ENCODE results near the gene COL15A1.

The COL15A1 gene

DNA sequence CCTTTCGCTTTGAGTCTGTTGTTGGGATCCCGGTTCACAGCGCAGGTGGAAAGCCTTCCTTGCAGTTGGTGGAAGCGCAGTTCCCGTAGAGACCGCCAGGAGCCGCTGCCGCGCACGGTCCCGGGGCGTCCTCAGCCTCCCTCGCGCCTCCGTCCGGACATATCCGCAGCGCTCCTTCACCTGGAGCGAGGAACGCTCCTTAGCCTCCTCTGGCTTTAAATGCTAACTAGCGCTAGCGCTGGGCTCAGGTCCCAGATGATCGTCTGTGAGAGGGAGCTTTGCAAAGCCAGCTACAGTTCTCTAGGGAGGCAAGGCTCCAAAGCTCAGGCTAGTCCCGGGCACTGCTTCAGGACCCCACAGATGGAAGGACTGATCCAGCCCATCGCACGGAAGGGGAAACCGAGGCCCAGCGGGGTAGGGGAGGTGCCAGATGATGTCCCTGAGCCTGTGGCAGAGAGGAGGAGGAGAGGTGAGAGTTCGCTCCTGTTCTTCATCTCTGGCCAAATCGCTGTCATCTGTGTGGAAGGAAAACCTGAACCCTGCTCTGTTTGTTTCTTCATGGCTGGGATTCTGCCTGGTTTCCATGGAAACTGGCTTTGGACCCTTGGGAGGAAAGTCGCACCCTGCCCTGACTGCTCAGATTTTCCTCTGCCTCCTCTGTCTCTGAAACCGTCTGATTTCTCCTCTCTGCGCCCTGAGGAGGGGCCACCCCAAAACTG, 31.4 kb downstream of the COL15A1 start:
- Mint-ChIP-seq H3K27me3 (ENCODE audit: low read depth, poor library complexity) (peaks cover 40% of the 10 kb centered on the region), H3K4me1 (peaks cover 5% of the 10 kb centered on the region), H3K9me3 (no peaks in the 10 kb centered on the region), H3K36me3 (ENCODE audit: low read depth) (no peaks in the 10 kb centered on the region), H3K27ac (no peak overlapping the region), H3K4me3 (peak overlapping the region; percentile 43)
- peak; percentile 98 for TF ChIP-seq CTCF (IDR thresholded peaks at IDR 0.05)
- peak; percentile 94 for DNase-seq

DNA sequence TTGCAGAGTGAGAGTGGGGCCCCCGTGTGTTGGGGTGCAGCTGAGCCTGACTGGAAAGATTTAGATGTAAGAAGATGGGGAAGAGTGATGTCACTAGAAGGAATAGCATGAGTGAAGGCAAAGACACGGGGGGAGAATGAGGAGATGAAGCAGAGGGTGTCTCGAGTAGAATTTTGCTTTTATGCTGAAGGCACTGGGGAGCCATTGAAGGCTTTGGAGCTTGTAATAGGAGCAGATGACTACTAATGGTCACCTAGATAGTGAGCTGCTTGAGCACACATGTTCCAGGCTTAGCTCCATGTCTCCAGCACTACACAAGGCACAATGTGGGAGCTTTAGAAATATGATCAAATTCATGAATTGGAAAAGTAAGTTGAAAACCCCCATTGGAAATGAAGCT, 32.1 kb downstream of the COL15A1 start:
- Mint-ChIP-seq H3K4me3 (no peak overlapping the region), H3K4me1 (peaks cover 5% of the 10 kb centered on the region), H3K9me3 (no peaks in the 10 kb centered on the region), H3K36me3 (ENCODE audit: low read depth) (no peaks in the 10 kb centered on the region), H3K27ac (no peak overlapping the region), H3K27me3 (ENCODE audit: low read depth, poor library complexity) (peaks cover 40% of the 10 kb centered on the region)
- DNase-seq: no peak
- TF ChIP-seq CTCF (IDR thresholded peaks at IDR 0.05): no peak

DNA sequence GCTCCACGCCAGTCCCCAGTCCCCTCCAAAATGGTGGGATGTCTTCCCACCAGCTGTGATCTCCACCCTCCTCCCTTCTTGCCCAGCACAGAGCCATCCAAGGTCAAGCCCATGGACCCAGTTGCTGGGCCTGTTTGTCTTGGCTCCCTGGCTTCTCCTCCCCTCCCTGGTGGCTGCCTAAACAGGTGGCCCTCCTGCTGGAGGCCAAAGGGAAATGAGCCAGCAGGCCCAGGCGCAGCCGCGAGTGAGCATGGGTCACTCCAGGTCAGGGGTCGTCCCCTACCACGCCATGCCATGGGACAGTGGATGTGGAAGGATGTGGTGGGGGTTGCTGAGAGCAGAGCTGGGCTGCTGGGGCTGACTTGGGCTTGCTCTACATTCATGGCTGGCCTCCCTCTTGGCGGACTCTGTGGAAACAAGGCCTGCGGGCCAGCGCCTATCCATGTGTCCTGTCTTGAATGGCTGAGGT, 33.6 kb downstream of the COL15A1 start:
- H3K36me3 Mint-ChIP-seq (ENCODE audit: low read depth): no peaks in the 10 kb centered on the region
- no peak for TF ChIP-seq CTCF (IDR thresholded peaks at IDR 0.05)
- no peak overlapping the region for H3K27ac Mint-ChIP-seq
- H3K4me1 Mint-ChIP-seq: peaks cover 5% of the 10 kb centered on the region
- peaks cover 37% of the 10 kb centered on the region for H3K27me3 Mint-ChIP-seq (ENCODE audit: low read depth, poor library complexity)
- no peak for DNase-seq
- H3K9me3 Mint-ChIP-seq: no peaks in the 10 kb centered on the region
- no peak overlapping the region for H3K4me3 Mint-ChIP-seq

DNA sequence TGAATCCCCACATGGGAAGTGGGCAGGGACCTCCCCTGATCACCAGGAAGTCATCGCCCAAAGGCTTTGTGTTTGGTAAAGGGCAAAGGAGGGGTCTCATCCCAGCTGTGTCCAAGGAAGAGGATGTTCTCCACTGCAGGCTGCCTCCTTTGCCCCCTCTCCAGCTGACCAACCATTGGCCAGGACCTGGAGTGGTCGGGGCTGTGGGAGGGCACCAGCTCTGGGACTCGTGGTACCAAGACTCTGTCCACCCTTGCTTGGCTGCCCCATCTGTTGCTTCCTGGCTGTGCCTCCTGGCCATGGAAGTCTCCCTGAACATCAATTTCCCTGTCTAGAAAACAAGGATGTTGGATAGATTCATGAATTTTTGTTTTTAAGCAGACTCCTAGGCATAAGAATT, 34.1 kb downstream of the COL15A1 start:
- H3K27ac Mint-ChIP-seq: peak overlapping the region; percentile 35
- TF ChIP-seq CTCF (IDR thresholded peaks at IDR 0.05): no peak
- no peaks in the 10 kb centered on the region for H3K36me3 Mint-ChIP-seq (ENCODE audit: low read depth)
- DNase-seq: no peak
- peaks cover 5% of the 10 kb centered on the region for H3K4me1 Mint-ChIP-seq
- no peak overlapping the region for H3K4me3 Mint-ChIP-seq
- peaks cover 34% of the 10 kb centered on the region for H3K27me3 Mint-ChIP-seq (ENCODE audit: low read depth, poor library complexity)
- no peaks in the 10 kb centered on the region for H3K9me3 Mint-ChIP-seq

- H3K36me3 Mint-ChIP-seq (ENCODE audit: low read depth): no peaks in the 10 kb centered on the region
- TF ChIP-seq CTCF (IDR thresholded peaks at IDR 0.05): no peak
- no peak for DNase-seq
- H3K27me3 Mint-ChIP-seq (ENCODE audit: low read depth, poor library complexity): peaks cover 31% of the 10 kb centered on the region
- H3K27ac Mint-ChIP-seq: peak overlapping the region; percentile 35
- no peak overlapping the region for H3K4me3 Mint-ChIP-seq
- no peaks in the 10 kb centered on the region for H3K9me3 Mint-ChIP-seq
- H3K4me1 Mint-ChIP-seq: peaks cover 5% of the 10 kb centered on the region
Measured at GRCh38 chr9:98978231-98978681, 34.5 kb downstream of the COL15A1 start.

DNA sequence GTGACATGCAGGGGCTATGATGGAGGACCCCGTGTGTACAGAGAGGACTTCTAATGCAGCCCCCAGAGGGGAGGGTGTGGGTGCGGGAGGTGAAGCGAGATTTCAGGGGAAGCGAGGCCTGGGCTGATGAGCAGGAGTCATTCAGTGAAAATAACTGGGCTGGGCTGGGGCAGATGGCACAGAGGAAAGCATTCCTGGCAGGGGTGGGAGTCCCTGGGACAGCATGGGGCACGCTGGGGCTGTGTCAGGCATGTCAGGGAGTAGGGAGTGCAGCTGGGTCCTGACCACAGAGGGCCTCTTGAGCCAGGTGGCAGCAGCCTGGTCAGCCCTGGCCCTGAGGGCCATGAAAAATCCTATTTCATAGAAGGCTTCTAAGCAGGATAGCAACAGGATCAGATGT, 36.6 kb downstream of the COL15A1 start:
- DNase-seq: no peak
- Mint-ChIP-seq H3K4me3 (no peak overlapping the region), H3K27me3 (ENCODE audit: low read depth, poor library complexity) (peaks cover 25% of the 10 kb centered on the region), H3K4me1 (peaks cover 5% of the 10 kb centered on the region), H3K36me3 (ENCODE audit: low read depth) (no peaks in the 10 kb centered on the region), H3K27ac (no peak overlapping the region), H3K9me3 (no peaks in the 10 kb centered on the region)
- no peak for TF ChIP-seq CTCF (IDR thresholded peaks at IDR 0.05)
